ENCODE data around the gene TRMT1. TPM values are rescaled to one million over a fixed set of nuclear protein-coding genes. Genes with fewer than 3 reads are reported as not detected.

TRMT1 gene
- total and polyA plus RNA-seq, 2 of the 8 experiments (the other 6 are each of a cell fraction or from before 2014, with no cell fraction given) = 77.4 to 99.3 TPM

DNA sequence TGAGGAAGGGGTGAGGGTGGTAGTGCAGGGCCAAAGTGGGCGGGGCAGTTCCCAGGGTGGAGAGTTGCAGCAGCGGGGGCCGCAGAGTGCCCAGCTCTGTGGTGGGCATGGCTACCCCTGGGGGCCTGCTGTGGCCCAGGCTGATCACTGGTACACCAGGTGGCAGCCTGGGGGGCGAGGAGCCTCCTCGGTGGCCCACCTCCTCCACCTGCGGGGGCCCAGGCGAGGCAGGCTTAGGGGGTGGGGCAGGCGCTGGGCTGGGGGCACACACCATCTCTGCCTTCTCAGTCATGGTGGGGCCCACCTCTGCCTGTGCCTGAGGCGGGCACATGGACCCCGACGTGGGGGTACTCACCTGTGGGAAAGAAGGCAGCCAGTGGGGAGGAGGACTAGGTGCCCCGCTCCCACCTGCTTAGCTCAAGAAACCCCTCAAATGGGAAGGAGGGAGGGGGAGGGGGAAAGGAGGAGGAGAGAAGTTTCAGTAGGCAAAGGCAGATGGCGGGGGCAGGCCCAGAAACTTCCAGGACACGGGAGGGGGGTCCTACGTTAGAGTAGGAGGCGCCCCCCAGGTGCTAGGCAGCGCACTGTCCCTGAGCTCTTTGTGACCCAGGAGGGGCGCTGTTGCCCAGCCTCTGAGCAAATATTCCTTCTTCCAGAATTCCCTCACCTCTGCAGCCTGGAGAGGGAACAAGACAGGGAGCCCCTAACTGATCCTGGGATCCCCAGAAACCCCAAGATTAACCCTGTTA, 15.5 kb downstream of the TRMT1 start:
- Histone ChIP-seq H4K5ac (ENCODE audit: insufficient read length, low read depth, low read length) (no peak overlapping the region), H3K4me1 (replicated peaks in 1 of 4; ENCODE audit: control insufficient read depth in 3 of 4, insufficient read depth in 4 of 4, low read length in 3 of 4) (peaks cover 0 to 28% (median 10%) of the 10 kb centered on the region in 4 experiments; a peak in 5 of 7 replicates), H3K23me2 (ENCODE audit: low read depth, low read length) (peaks cover 6% of the 10 kb centered on the region; the same call in 1 of the 2 replicates), H3K56ac (replicated peaks; ENCODE audit: insufficient read length, low read depth, low read length) (no peak overlapping the region), H3K9me3 (ENCODE audit: insufficient read depth in 2 of 2, low read depth in 1 of 2, low read length in 1 of 2) (no peaks in the 10 kb centered on the region), H2BK20ac (ENCODE audit: low read length) (no peak overlapping the region), H2AFZ (ENCODE audit: low read length) (no peak overlapping the region), H2BK12ac (ENCODE audit: low read depth, low read length) (no peak overlapping the region), H3K79me1 (ENCODE audit: low read depth, low read length) (no peaks in the 10 kb centered on the region), H4K20me1 (replicated peaks in 1 of 2; ENCODE audit: control insufficient read depth in 1 of 2, insufficient read depth in 2 of 2, low read length in 2 of 2) (peaks cover 2 to 16% of the 10 kb centered on the region in 2 experiments), H3K23ac (ENCODE audit: insufficient read length) (no peak overlapping the region), H2BK15ac (ENCODE audit: low read length) (no peak overlapping the region), H3K14ac (ENCODE audit: insufficient read length) (no peak overlapping the region), H3K4ac (replicated peaks; ENCODE audit: insufficient read length, low read depth, low read length) (no peak overlapping the region), H4K8ac (ENCODE audit: extremely low read depth, insufficient read depth, low read length) (peak overlapping the region; percentile 6; the same call in 1 of the 2 replicates), H3K27ac (ENCODE audit: low read depth, low read length) (no peak overlapping the region), H3K79me2 (ENCODE audit: control insufficient read depth in 1 of 2, insufficient read depth in 2 of 2, low read length in 2 of 2) (no peaks in the 10 kb centered on the region), H3K9ac (replicated peaks in 1 of 4; ENCODE audit: extremely low read depth in 1 of 4, low read depth in 3 of 4, low read length in 3 of 4) (no peak overlapping the region), H3K27me3 (replicated peaks in 1 of 4; ENCODE audit: control insufficient read depth in 3 of 4, extremely low read depth in 1 of 4, insufficient read depth in 3 of 4, low read length in 3 of 4) (peaks cover 31 to 65% (median 57%) of the 10 kb centered on the region in 4 experiments), H2BK120ac (replicated peaks; ENCODE audit: low read depth, low read length) (no peak overlapping the region), H3K36me3 (ENCODE audit: control insufficient read depth in 2 of 4, insufficient read depth in 4 of 4, low read length in 3 of 4) (no peaks in the 10 kb centered on the region), H2BK5ac (ENCODE audit: low read depth, low read length) (no peak overlapping the region), H3K4me3 (ENCODE audit: extremely low read depth in 1 of 4, insufficient read depth in 2 of 4, low read depth in 3 of 4, low read length in 4 of 4) (no peak overlapping the region), H3K18ac (ENCODE audit: extremely low read depth, low read length) (no peak overlapping the region), H3K4me2 (ENCODE audit: insufficient read depth in 1 of 2, low read depth in 2 of 2, low read length in 2 of 2) (no peak overlapping the region; a peak in 1 of 4 replicates), H2AK5ac (ENCODE audit: low read depth, low read length) (no peak overlapping the region), H4K91ac (replicated peaks; ENCODE audit: insufficient read length, low read length) (no peak overlapping the region)
- DNase-seq (ENCODE audit: low read depth in 1 of 2, low spot score in 2 of 2) (no peak), FAIRE-seq (no peak)
- ChIA-PET POLR2A (ENCODE audit: partially characterized antibody) (interaction anchor here (0.8 to 11.6 kb wide), 7 partner anchors 12 to 116 kb away, joined by 3 to 141 read pairs (median 8); partner anchors contain the start of genes IER2, NACC1, STX10 and TRMT1), CTCF (ENCODE audit: partially characterized antibody) (interaction anchor here (0.5 to 2.9 kb wide), 26 partner anchors 10 to 364 kb away, joined by 3 to 16 read pairs (median 4); no protein-coding TSS in a partner anchor)
- WGBS, 2 experiments (ENCODE audit: extremely low coverage in 1 of 2, insufficient coverage in 1 of 2, insufficient read length in 1 of 2, insufficient replicate concordance in 2 of 2, low coverage in 1 of 2, low lambda C conversion rate in 2 of 2, missing lambda C conversion rate in 1 of 2) = 64% methylated on average over 11 of the region's 18 CpGs; no CpG with 5 or more reads in 1 of the 2 experiments
- TF ChIP-seq TCF12 (IDR thresholded peaks at IDR 0.05; ENCODE audit: low read depth, low read length) = no peak
- no peak for TF ChIP-seq CREB1 (IDR thresholded peaks at IDR 0.05)
- TF ChIP-seq SUZ12 (IDR thresholded peaks at IDR 0.05; ENCODE audit: low read length) = no peak; the same call in 1 of the 2 replicates
- TF ChIP-seq, protein P1, sequence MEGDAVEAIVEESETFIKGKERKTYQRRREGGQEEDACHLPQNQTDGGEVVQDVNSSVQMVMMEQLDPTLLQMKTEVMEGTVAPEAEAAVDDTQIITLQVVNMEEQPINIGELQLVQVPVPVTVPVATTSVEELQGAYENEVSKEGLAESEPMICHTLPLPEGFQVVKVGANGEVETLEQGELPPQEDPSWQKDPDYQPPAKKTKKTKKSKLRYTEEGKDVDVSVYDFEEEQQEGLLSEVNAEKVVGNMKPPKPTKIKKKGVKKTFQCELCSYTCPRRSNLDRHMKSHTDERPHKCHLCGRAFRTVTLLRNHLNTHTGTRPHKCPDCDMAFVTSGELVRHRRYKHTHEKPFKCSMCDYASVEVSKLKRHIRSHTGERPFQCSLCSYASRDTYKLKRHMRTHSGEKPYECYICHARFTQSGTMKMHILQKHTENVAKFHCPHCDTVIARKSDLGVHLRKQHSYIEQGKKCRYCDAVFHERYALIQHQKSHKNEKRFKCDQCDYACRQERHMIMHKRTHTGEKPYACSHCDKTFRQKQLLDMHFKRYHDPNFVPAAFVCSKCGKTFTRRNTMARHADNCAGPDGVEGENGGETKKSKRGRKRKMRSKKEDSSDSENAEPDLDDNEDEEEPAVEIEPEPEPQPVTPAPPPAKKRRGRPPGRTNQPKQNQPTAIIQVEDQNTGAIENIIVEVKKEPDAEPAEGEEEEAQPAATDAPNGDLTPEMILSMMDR (IDR thresholded peaks at IDR 0.05; ENCODE audit: control extremely low read depth in 1 of 3, insufficient read depth in 1 of 3, low read depth in 1 of 3, low read length in 3 of 3) = peak; percentile 62 to 72 (median 65)
- TF ChIP-seq RAD21 (IDR thresholded peaks at IDR 0.05 in 1 of 2, conservative IDR thresholded peaks at IDR 0.05 in 1 of 2; ENCODE audit: low read depth in 2 of 2, low read length in 2 of 2) = peak; percentile 42 to 57

Measured in H1 (cell line).